ENCODE data around the gene PLXDC1. TPM values are rescaled to one million over a fixed set of nuclear protein-coding genes. Genes with fewer than 3 reads are reported as not detected.
"Not testable (repeated sequence)": the region's sequence is repeated elsewhere in the genome, so short reads cannot be mapped to it uniquely, and the experiment has no call there.

PLXDC1 gene
- total RNA-seq, 1 experiment from 2014 or later: 2.0 TPM

GRCh38 chr17:39122991-39123390 is 28.4 kb downstream of the PLXDC1 start:
- no peak overlapping the region for H4K5ac ChIP-seq (ENCODE audit: insufficient read length, low read depth, low read length)
- no peak overlapping the region for H3K23ac ChIP-seq (ENCODE audit: insufficient read length, low read depth, low read length)
- no peaks in the 10 kb centered on the region for H3K79me1 ChIP-seq (ENCODE audit: insufficient read depth, low read depth, low read length, poor library complexity, severe bottlenecking)
- H4K8ac ChIP-seq (replicated peaks; ENCODE audit: insufficient read length, low read depth, low read length): no peak overlapping the region
- no peak for DNase-seq
- H3K18ac ChIP-seq (ENCODE audit: insufficient read length, low read depth, low read length): no peak overlapping the region
- no peak overlapping the region for H2AK5ac ChIP-seq (ENCODE audit: insufficient read length, low read length)
- H3K27ac Mint-ChIP-seq: no peak overlapping the region
- H3K56ac ChIP-seq (ENCODE audit: insufficient read length, low read depth, low read length): no peak overlapping the region
- no peaks in the 10 kb centered on the region for H3K36me3 Mint-ChIP-seq (ENCODE audit: insufficient read depth in 1 of 3, low read depth in 3 of 3)
- no peak for TF ChIP-seq CTCF (conservative IDR thresholded peaks at IDR 0.05)
- no peak overlapping the region for H3K27ac ChIP-seq (ENCODE audit: insufficient read length, low read depth, low read length)
- H3K9ac ChIP-seq (ENCODE audit: extremely low read depth, insufficient read length, low read length): no peak overlapping the region
- H3K23me2 ChIP-seq (ENCODE audit: insufficient read length, low read depth, low read length, poor library complexity, severe bottlenecking): no peaks in the 10 kb centered on the region
- H3K14ac ChIP-seq (ENCODE audit: insufficient read depth, low read length): no peak overlapping the region
- no CpG with 5 or more reads among the region's 7 CpGs for WGBS (ENCODE audit: extremely low coverage, insufficient read length, low lambda C conversion rate)
- H2BK12ac ChIP-seq (ENCODE audit: insufficient read length, low read depth, low read length): no peak overlapping the region
- H2BK5ac ChIP-seq (ENCODE audit: insufficient read length, low read length): no peak overlapping the region
- no peak overlapping the region for H3K4me3 Mint-ChIP-seq
- no peak overlapping the region for H3K4ac ChIP-seq (ENCODE audit: low read depth, low read length)
- H3K4me1 Mint-ChIP-seq: peaks cover 5 to 7% of the 10 kb centered on the region in 2 experiments; a peak in 2 of 4 replicates
- no peak overlapping the region for H2BK20ac ChIP-seq (ENCODE audit: low read depth, low read length, poor library complexity, severe bottlenecking)
- H3K27me3 ChIP-seq (ENCODE audit: insufficient read depth, low read length): no peaks in the 10 kb centered on the region
- no peak overlapping the region for H2AFZ ChIP-seq (ENCODE audit: low read length)
- H2BK120ac ChIP-seq (ENCODE audit: low read depth, low read length, poor library complexity, severe bottlenecking): no peak overlapping the region
- H4K20me1 ChIP-seq (ENCODE audit: control insufficient read depth, insufficient read depth, insufficient read length): no peaks in the 10 kb centered on the region
- H4K91ac ChIP-seq (ENCODE audit: insufficient read length, low read depth, low read length): no peak overlapping the region
- no peaks in the 10 kb centered on the region for H3K79me2 ChIP-seq (ENCODE audit: insufficient read depth, low read length)
- no peaks in the 10 kb centered on the region; the same call in 1 of the 2 replicates for H3K4me1 ChIP-seq (ENCODE audit: insufficient read depth, low read length)
- H3K9me3 Mint-ChIP-seq: no peaks in the 10 kb centered on the region
- peaks cover 2% of the 10 kb centered on the region; the same call in 1 of the 2 replicates for H3K27me3 Mint-ChIP-seq (ENCODE audit: low read depth)
- no peak overlapping the region for H2BK15ac ChIP-seq (ENCODE audit: low read depth, low read length)
- H3K9me3 ChIP-seq (ENCODE audit: control insufficient read depth, low read depth, low read length): no peaks in the 10 kb centered on the region
- no peak overlapping the region for H3T11ph ChIP-seq (ENCODE audit: low read length)
- H3K4me2 ChIP-seq (ENCODE audit: insufficient read depth, insufficient read length, low read length): no peak overlapping the region

- not testable (repeated sequence) for H3K4me2 ChIP-seq (ENCODE audit: insufficient read depth, insufficient read length, low read length); H4K20me1 ChIP-seq (ENCODE audit: control insufficient read depth, insufficient read depth, insufficient read length); H3K18ac ChIP-seq (ENCODE audit: insufficient read length, low read depth, low read length); H3K27ac ChIP-seq (ENCODE audit: insufficient read length, low read depth, low read length); H2BK12ac ChIP-seq (ENCODE audit: insufficient read length, low read depth, low read length); H3K36me3 Mint-ChIP-seq (ENCODE audit: insufficient read depth in 1 of 3, low read depth in 3 of 3); H4K5ac ChIP-seq (ENCODE audit: insufficient read length, low read depth, low read length); H3K79me2 ChIP-seq (ENCODE audit: insufficient read depth, low read length); H2BK20ac ChIP-seq (ENCODE audit: low read depth, low read length, poor library complexity, severe bottlenecking); H2AFZ ChIP-seq (ENCODE audit: low read length); H3K27me3 Mint-ChIP-seq (ENCODE audit: low read depth); H3K14ac ChIP-seq (ENCODE audit: insufficient read depth, low read length); H4K91ac ChIP-seq (ENCODE audit: insufficient read length, low read depth, low read length); H3K27me3 ChIP-seq (ENCODE audit: insufficient read depth, low read length); H3K4me1 Mint-ChIP-seq; H3T11ph ChIP-seq (ENCODE audit: low read length); H3K4ac ChIP-seq (ENCODE audit: low read depth, low read length); H4K8ac ChIP-seq (replicated peaks; ENCODE audit: insufficient read length, low read depth, low read length); DNase-seq; H3K23ac ChIP-seq (ENCODE audit: insufficient read length, low read depth, low read length); H2BK15ac ChIP-seq (ENCODE audit: low read depth, low read length); H2BK120ac ChIP-seq (ENCODE audit: low read depth, low read length, poor library complexity, severe bottlenecking); H3K23me2 ChIP-seq (ENCODE audit: insufficient read length, low read depth, low read length, poor library complexity, severe bottlenecking); H3K56ac ChIP-seq (ENCODE audit: insufficient read length, low read depth, low read length); H3K4me1 ChIP-seq (ENCODE audit: insufficient read depth, low read length); H3K27ac Mint-ChIP-seq; H2AK5ac ChIP-seq (ENCODE audit: insufficient read length, low read length); H2BK5ac ChIP-seq (ENCODE audit: insufficient read length, low read length); H3K4me3 Mint-ChIP-seq; H3K9ac ChIP-seq (ENCODE audit: extremely low read depth, insufficient read length, low read length); H3K9me3 Mint-ChIP-seq; H3K9me3 ChIP-seq (ENCODE audit: control insufficient read depth, low read depth, low read length); H3K79me1 ChIP-seq (ENCODE audit: insufficient read depth, low read depth, low read length, poor library complexity, severe bottlenecking)
- WGBS (ENCODE audit: extremely low coverage, insufficient read length, low lambda C conversion rate): no CpG with 5 or more reads among the region's 10 CpGs
Measured at GRCh38 chr17:39121919-39122318, 29.5 kb downstream of the PLXDC1 start.
